ENCODE data around the gene RTF1.

RTF1 gene

GRCh38 chr15:41486286-41486685, 69.4 kb downstream of the RTF1 start:
- no peaks in the 10 kb centered on the region for H3K4me1 ChIP-seq (ENCODE audit: control insufficient read depth, insufficient read depth, low read length)
- no CpG with 5 or more reads among the region's 43 CpGs for WGBS (ENCODE audit: insufficient coverage, insufficient read length)
- H3K4me3 ChIP-seq (ENCODE audit: low read length): no peak overlapping the region
- DNase-seq (ENCODE audit: low read depth, low spot score): no peak
- peaks cover 3% of the 10 kb centered on the region; the same call in 1 of the 2 replicates for H3K36me3 ChIP-seq (ENCODE audit: control insufficient read depth, insufficient read depth, low read length)
- peaks cover under 1% of the 10 kb centered on the region; the same call in 1 of the 2 replicates for H3K27me3 ChIP-seq (ENCODE audit: control insufficient read depth, insufficient read depth, low read length)
- no peaks in the 10 kb centered on the region for H3K9me3 ChIP-seq (ENCODE audit: control insufficient read depth, insufficient read depth, low read length)
- H3K27ac ChIP-seq (ENCODE audit: low read length): no peak overlapping the region

- Histone ChIP-seq H3K36me3 (ENCODE audit: control insufficient read depth, insufficient read depth, low read length) (no peaks in the 10 kb centered on the region), H3K9me3 (ENCODE audit: control insufficient read depth, insufficient read depth, low read length) (no peaks in the 10 kb centered on the region), H3K4me3 (ENCODE audit: low read length) (no peak overlapping the region), H3K27me3 (ENCODE audit: control insufficient read depth, insufficient read depth, low read length) (peaks cover 11% of the 10 kb centered on the region; the same call in 1 of the 2 replicates), H3K4me1 (ENCODE audit: control insufficient read depth, insufficient read depth, low read length) (no peaks in the 10 kb centered on the region), H3K27ac (ENCODE audit: low read length) (no peak overlapping the region)
- DNase-seq (ENCODE audit: low read depth, low spot score): no peak
- WGBS (ENCODE audit: insufficient coverage, insufficient read length): no CpG with 5 or more reads among the region's 9 CpGs
Observed at GRCh38 chr15:41487381-41487780, 70.5 kb downstream of the RTF1 start.

- peaks cover 15% of the 10 kb centered on the region; the same call in 1 of the 2 replicates for H3K27me3 ChIP-seq (ENCODE audit: control insufficient read depth, insufficient read depth, low read length)
- no peak for DNase-seq (ENCODE audit: low read depth, low spot score)
- H3K4me1 ChIP-seq (ENCODE audit: control insufficient read depth, insufficient read depth, low read length): 0 out of 2 replicates have a peak, but pooled peaks cover 2% of the 10 kb centered on the region
- H3K36me3 ChIP-seq (ENCODE audit: control insufficient read depth, insufficient read depth, low read length): no peaks in the 10 kb centered on the region
- no peak overlapping the region for H3K4me3 ChIP-seq (ENCODE audit: low read length)
- no peaks in the 10 kb centered on the region for H3K9me3 ChIP-seq (ENCODE audit: control insufficient read depth, insufficient read depth, low read length)
- no peak overlapping the region for H3K27ac ChIP-seq (ENCODE audit: low read length)
- WGBS (ENCODE audit: insufficient coverage, insufficient read length): 100% methylated on average over 2 of the region's 2 CpGs
Observed at GRCh38 chr15:41487802-41488201, 70.9 kb downstream of the RTF1 start.

- peaks cover 24% of the 10 kb centered on the region; the same call in 1 of the 2 replicates for H3K27me3 ChIP-seq (ENCODE audit: control insufficient read depth, insufficient read depth, low read length)
- no peak overlapping the region for H3K27ac ChIP-seq (ENCODE audit: low read length)
- DNase-seq (ENCODE audit: low read depth, low spot score): no peak
- no peaks in the 10 kb centered on the region for H3K36me3 ChIP-seq (ENCODE audit: control insufficient read depth, insufficient read depth, low read length)
- H3K4me1 ChIP-seq (ENCODE audit: control insufficient read depth, insufficient read depth, low read length): 0 out of 2 replicates have a peak, but pooled peaks cover 3% of the 10 kb centered on the region
- WGBS (ENCODE audit: insufficient coverage, insufficient read length): no CpG with 5 or more reads among the region's 2 CpGs
- H3K4me3 ChIP-seq (ENCODE audit: low read length): no peak overlapping the region
- no peaks in the 10 kb centered on the region for H3K9me3 ChIP-seq (ENCODE audit: control insufficient read depth, insufficient read depth, low read length)
Observed at GRCh38 chr15:41489641-41490040, 72.7 kb downstream of the RTF1 start.

- Histone ChIP-seq H3K4me1 (ENCODE audit: control insufficient read depth, insufficient read depth, low read length) (0 out of 2 replicates have a peak, but pooled peaks cover 3% of the 10 kb centered on the region), H3K27ac (ENCODE audit: low read length) (no peak overlapping the region), H3K27me3 (ENCODE audit: control insufficient read depth, insufficient read depth, low read length) (peaks cover 31% of the 10 kb centered on the region), H3K9me3 (ENCODE audit: control insufficient read depth, insufficient read depth, low read length) (no peaks in the 10 kb centered on the region), H3K36me3 (ENCODE audit: control insufficient read depth, insufficient read depth, low read length) (no peaks in the 10 kb centered on the region), H3K4me3 (ENCODE audit: low read length) (no peak overlapping the region)
- WGBS (ENCODE audit: insufficient coverage, insufficient read length): no CpG with 5 or more reads among the region's 4 CpGs
- no peak for DNase-seq (ENCODE audit: low read depth, low spot score)
Observed at GRCh38 chr15:41490355-41490754, 73.5 kb downstream of the RTF1 start.

- H3K9me3 ChIP-seq (ENCODE audit: control insufficient read depth, insufficient read depth, low read length): no peaks in the 10 kb centered on the region
- WGBS (ENCODE audit: insufficient coverage, insufficient read length): no CpG with 5 or more reads among the region's 4 CpGs
- DNase-seq (ENCODE audit: low read depth, low spot score): no peak
- no peak overlapping the region for H3K4me3 ChIP-seq (ENCODE audit: low read length)
- no peak overlapping the region for H3K27ac ChIP-seq (ENCODE audit: low read length)
- 0 out of 2 replicates have a peak, but pooled peaks cover 6% of the 10 kb centered on the region for H3K4me1 ChIP-seq (ENCODE audit: control insufficient read depth, insufficient read depth, low read length)
- H3K27me3 ChIP-seq (ENCODE audit: control insufficient read depth, insufficient read depth, low read length): peaks cover 46% of the 10 kb centered on the region
- H3K36me3 ChIP-seq (ENCODE audit: control insufficient read depth, insufficient read depth, low read length): no peaks in the 10 kb centered on the region
Observed at GRCh38 chr15:41491889-41492288, 75.0 kb downstream of the RTF1 start.

- Histone ChIP-seq H3K4me3 (ENCODE audit: low read length) (peak overlapping the region; percentile 51; the same call in 1 of the 2 replicates), H3K27ac (ENCODE audit: low read length) (no peak overlapping the region), H3K27me3 (ENCODE audit: control insufficient read depth, insufficient read depth, low read length) (peaks cover 54% of the 10 kb centered on the region), H3K9me3 (ENCODE audit: control insufficient read depth, insufficient read depth, low read length) (no peaks in the 10 kb centered on the region), H3K4me1 (ENCODE audit: control insufficient read depth, insufficient read depth, low read length) (0 out of 2 replicates have a peak, but pooled peaks cover 6% of the 10 kb centered on the region), H3K36me3 (ENCODE audit: control insufficient read depth, insufficient read depth, low read length) (no peaks in the 10 kb centered on the region)
- no CpG with 5 or more reads among the region's 15 CpGs for WGBS (ENCODE audit: insufficient coverage, insufficient read length)
- DNase-seq (ENCODE audit: low read depth, low spot score): no peak
Observed at GRCh38 chr15:41492597-41493204, 75.8 kb downstream of the RTF1 start.

GRCh38 chr15:41493205-41493901, 76.5 kb downstream of the RTF1 start, which contains the start of gene ITPKA:
Gene ITPKA (plus strand): TSS chr15:41493874. CDS start chr15:41493928, 54 bp downstream.
- Histone ChIP-seq H3K27me3 (ENCODE audit: control insufficient read depth, insufficient read depth, low read length) (peaks cover 59% of the 10 kb centered on the region), H3K4me3 (ENCODE audit: low read length) (peak within 1 kb of the TSS; percentile 51; the same call in 1 of the 2 replicates), H3K27ac (ENCODE audit: low read length) (no peak within 1 kb of the TSS), H3K4me1 (ENCODE audit: control insufficient read depth, insufficient read depth, low read length) (0 out of 2 replicates have a peak, but pooled peaks cover 6% of the 10 kb centered on the region), H3K36me3 (ENCODE audit: control insufficient read depth, insufficient read depth, low read length) (no peaks in the 10 kb centered on the region), H3K9me3 (ENCODE audit: control insufficient read depth, insufficient read depth, low read length) (no peaks in the 10 kb centered on the region)
- no CpG with 5 or more reads among the region's 60 CpGs for WGBS (ENCODE audit: insufficient coverage, insufficient read length)
- no peak for DNase-seq (ENCODE audit: low read depth, low spot score)

GRCh38 chr15:41493902-41494189, 77.0 kb downstream of the RTF1 start:
- peaks cover 64% of the 10 kb centered on the region for H3K27me3 ChIP-seq (ENCODE audit: control insufficient read depth, insufficient read depth, low read length)
- peak overlapping the region; percentile 51; the same call in 1 of the 2 replicates for H3K4me3 ChIP-seq (ENCODE audit: low read length)
- no peaks in the 10 kb centered on the region for H3K36me3 ChIP-seq (ENCODE audit: control insufficient read depth, insufficient read depth, low read length)
- no peak overlapping the region for H3K27ac ChIP-seq (ENCODE audit: low read length)
- no peak for DNase-seq (ENCODE audit: low read depth, low spot score)
- no CpG with 5 or more reads among the region's 41 CpGs for WGBS (ENCODE audit: insufficient coverage, insufficient read length)
- no peaks in the 10 kb centered on the region for H3K9me3 ChIP-seq (ENCODE audit: control insufficient read depth, insufficient read depth, low read length)
- H3K4me1 ChIP-seq (ENCODE audit: control insufficient read depth, insufficient read depth, low read length): peaks cover 6% of the 10 kb centered on the region; the same call in 1 of the 2 replicates

GRCh38 chr15:41494190-41494921, 77.5 kb downstream of the RTF1 start:
- Histone ChIP-seq H3K27me3 (ENCODE audit: control insufficient read depth, insufficient read depth, low read length) (peaks cover 69% of the 10 kb centered on the region), H3K27ac (ENCODE audit: low read length) (no peak overlapping the region), H3K9me3 (ENCODE audit: control insufficient read depth, insufficient read depth, low read length) (no peaks in the 10 kb centered on the region), H3K36me3 (ENCODE audit: control insufficient read depth, insufficient read depth, low read length) (no peaks in the 10 kb centered on the region), H3K4me3 (ENCODE audit: low read length) (peak overlapping the region; percentile 51; the same call in 1 of the 2 replicates), H3K4me1 (ENCODE audit: control insufficient read depth, insufficient read depth, low read length) (peaks cover 6% of the 10 kb centered on the region; the same call in 1 of the 2 replicates)
- no CpG with 5 or more reads among the region's 77 CpGs for WGBS (ENCODE audit: insufficient coverage, insufficient read length)
- no peak for DNase-seq (ENCODE audit: low read depth, low spot score)
